Naive B cell (primary cell): ENCODE results near the gene PTPN3. TPM values are rescaled to one million over a fixed set of nuclear protein-coding genes. Genes with fewer than 3 reads are reported as not detected.

Experiments
- ATAC-seq, 2 donors: fragments of 150-1000 bp; cut with Tn5 transposase; 2 replicates each; pipeline ENCODE4 v1.10.0; 2021; ENCODE audit warnings: low read depth in 2 of 2, mild to moderate bottlenecking in 2 of 2, moderate library complexity in 2 of 2
- DNase-seq: peaks from one replicate; pipeline ENCODE4 v3.0.0; 2022
- H3K27ac Mint-ChIP-seq, 6 donors: one replicate each; pipeline ENCODE4 v1.8.0; 2020 to 2022; ENCODE audit warnings: mild to moderate bottlenecking in 6 of 6, mixed read lengths in 6 of 6, moderate library complexity in 5 of 6, inconsistent platforms in 2 of 6
- H3K27me3 Mint-ChIP-seq, 3 donors: one replicate each; pipeline ENCODE4 v1.8.0; 2021 to 2022; ENCODE audit warnings: mixed read lengths in 3 of 3, mild to moderate bottlenecking in 1 of 3
- H3K36me3 Mint-ChIP-seq, 2 donors: one replicate each; pipeline ENCODE4 v1.8.0; 2020 to 2022; ENCODE audit warnings: mixed read lengths in 2 of 2, inconsistent platforms in 1 of 2, mild to moderate bottlenecking in 1 of 2
- H3K4me1 Mint-ChIP-seq, 3 donors: one replicate each; pipeline ENCODE4 v1.8.0; 2020 to 2022; ENCODE audit warnings: mixed read lengths in 3 of 3, inconsistent platforms in 1 of 3, mild to moderate bottlenecking in 1 of 3, moderate library complexity in 1 of 3
- H3K4me3 Mint-ChIP-seq, 8 donors: one replicate each; pipeline ENCODE4 v1.8.0; 2020 to 2022; ENCODE audit warnings: mild to moderate bottlenecking in 8 of 8, mixed read lengths in 8 of 8, moderate library complexity in 8 of 8, inconsistent platforms in 2 of 8
- H3K9me3 Mint-ChIP-seq, 7 donors: one replicate each; pipeline ENCODE4 v1.8.0; 2020 to 2022; ENCODE audit warnings: mixed read lengths in 7 of 7, mild to moderate bottlenecking in 5 of 7, inconsistent platforms in 2 of 7, moderate library complexity in 1 of 7
- polyA plus RNA-seq, 6 donors: library from polyadenylated mRNA; unstranded; fragments of 300-500 nt; fragmentation: Illumina TruSeq; gene quantifications; one replicate each; pipeline ENCODE4 v1.2.3, GENCODE V29; 2021; ENCODE audit warnings: low read depth in 6 of 6

The PTPN3 gene
- polyA plus RNA-seq, 6 donors from 2014 or later: not detected

DNA sequence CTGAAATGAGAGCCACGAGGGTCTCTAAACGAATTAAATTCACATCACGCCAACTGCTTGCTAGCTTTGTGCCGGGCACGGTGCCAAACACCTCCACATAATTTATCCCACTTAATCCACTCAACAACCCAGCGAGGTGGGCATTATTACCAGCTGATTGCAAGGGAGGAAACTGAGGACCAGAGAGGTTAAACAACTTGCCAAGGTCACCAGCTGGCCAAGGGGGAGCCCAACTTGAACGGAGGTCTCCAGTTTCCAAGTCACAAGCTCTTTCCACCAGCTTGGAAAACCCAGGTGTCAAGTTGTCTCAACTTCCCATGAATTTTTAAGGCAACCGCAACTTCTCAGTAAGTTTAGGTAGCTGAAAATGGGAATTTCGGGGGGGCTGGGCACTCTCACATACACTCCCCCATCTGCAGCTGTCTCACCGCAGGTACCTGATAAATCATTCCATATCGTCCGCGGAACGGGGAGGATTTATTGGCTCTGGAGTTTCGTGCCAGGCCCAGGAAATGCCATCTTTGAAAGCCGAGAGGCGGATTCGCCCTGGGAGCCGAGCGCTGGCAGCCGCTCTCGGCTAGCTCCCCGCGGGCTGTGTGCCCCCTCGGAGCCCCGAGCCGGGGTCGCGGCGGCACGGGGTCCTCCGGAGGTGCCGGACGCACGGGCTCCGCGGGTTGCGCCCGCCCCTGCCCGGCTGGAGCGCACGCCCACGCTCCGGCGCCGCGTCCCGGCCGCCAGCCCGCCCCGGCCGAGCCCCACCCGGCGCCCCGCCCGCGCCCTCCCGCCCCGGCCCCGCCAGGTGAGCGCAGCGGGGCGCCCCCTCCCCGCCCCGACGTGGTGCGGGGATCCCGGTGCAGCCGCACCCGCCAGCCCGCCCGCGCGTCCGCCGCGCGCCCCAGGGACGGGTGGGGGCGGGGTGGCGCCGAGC lies 617 bp downstream of the PTPN3 start:
- no peak overlapping the region for H3K27ac Mint-ChIP-seq
- peaks cover 66 to 74% (median 67%) of the 10 kb centered on the region in 3 donors for H3K27me3 Mint-ChIP-seq
- H3K9me3 Mint-ChIP-seq: peaks cover 0 to 7% (median 2%) of the 10 kb centered on the region in 7 donors
- peak overlapping the region in 1 of 8 donors; percentile 68 for H3K4me3 Mint-ChIP-seq
- DNase-seq (no peak), ATAC-seq (no peak)
- peaks cover 0 to 12% (median 8%) of the 10 kb centered on the region in 3 donors for H3K4me1 Mint-ChIP-seq
- H3K36me3 Mint-ChIP-seq: peaks cover 0 to 12% of the 10 kb centered on the region in 2 donors

DNA sequence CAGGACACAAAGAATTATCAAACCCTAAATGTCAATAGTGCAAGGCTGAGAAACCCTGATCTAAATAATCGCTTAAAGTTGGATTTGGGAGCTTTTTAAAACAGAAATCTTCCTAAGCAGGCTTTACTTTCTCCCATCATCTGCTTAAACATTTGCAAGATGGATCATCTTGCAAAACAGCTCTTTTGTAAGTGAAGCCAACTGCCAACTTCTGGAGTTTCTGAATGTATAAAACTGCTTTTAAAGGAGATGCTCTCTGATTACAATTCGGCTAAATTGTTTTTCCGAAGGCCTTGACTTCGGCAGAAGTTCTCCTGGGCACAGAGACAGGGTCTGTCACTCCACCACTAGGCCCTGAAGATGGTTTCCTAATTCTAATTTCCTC lies 1.3 kb downstream of the PTPN3 start:
- peak overlapping the region in 1 of 8 donors; percentile 68 for H3K4me3 Mint-ChIP-seq
- peaks cover 0 to 7% (median 2%) of the 10 kb centered on the region in 7 donors for H3K9me3 Mint-ChIP-seq
- H3K27ac Mint-ChIP-seq: no peak overlapping the region

DNA sequence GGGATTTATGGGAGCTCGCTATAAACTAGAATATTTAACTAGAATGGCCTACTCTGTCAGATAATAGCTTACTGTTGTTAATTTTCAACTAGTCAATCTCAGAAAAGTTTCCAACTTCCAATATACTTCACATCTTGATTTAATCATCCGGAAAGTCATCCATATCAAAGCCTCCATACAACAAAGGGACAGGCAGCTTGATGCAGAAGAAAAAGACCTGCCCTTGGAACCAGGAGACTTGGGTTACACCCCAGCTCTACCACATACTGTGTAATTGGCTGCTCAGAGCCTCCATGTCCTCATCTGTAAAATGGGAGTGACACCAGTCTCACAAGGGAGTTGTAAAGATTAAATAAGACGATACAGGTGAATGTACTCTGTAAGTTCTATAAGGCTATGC lies 1.9 kb downstream of the PTPN3 start:
- H3K4me3 Mint-ChIP-seq: no peak overlapping the region
- ATAC-seq: no peak
- H3K9me3 Mint-ChIP-seq: peaks cover 0 to 10% (median 2%) of the 10 kb centered on the region in 7 donors
- H3K36me3 Mint-ChIP-seq: peaks cover 0 to 12% of the 10 kb centered on the region in 2 donors
- peaks cover 61 to 67% (median 63%) of the 10 kb centered on the region in 3 donors for H3K27me3 Mint-ChIP-seq
- H3K27ac Mint-ChIP-seq: no peak overlapping the region
- no peak for DNase-seq
- peaks cover 0 to 12% (median 8%) of the 10 kb centered on the region in 3 donors for H3K4me1 Mint-ChIP-seq

More for the DNA sequence above, 1.3 kb downstream of the PTPN3 start:
- no peak for ATAC-seq
- Mint-ChIP-seq H3K4me1 (peaks cover 0 to 12% (median 8%) of the 10 kb centered on the region in 3 donors), H3K27me3 (peaks cover 61 to 68% (median 64%) of the 10 kb centered on the region in 3 donors), H3K36me3 (peaks cover 0 to 12% of the 10 kb centered on the region in 2 donors)
- no peak for DNase-seq

DNA sequence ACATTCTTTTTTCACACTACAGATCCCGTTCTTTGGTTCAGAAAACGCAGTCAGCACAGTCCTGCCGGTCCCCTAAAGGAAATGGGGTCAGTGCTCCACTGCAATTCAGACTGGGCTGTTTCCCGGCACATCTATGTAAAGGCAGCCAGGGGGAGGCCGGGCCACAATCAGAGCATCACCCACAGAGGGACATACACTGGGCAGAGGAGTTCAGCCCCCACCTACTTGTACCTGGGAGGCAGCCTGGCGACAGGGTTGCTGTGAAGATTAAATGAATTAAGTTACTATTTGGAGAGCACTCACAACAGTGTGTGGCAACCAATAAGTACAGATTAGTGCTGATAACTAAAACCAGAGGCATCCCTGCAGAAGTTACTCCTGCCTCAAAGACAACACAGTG lies 4.5 kb downstream of the PTPN3 start:
- Mint-ChIP-seq H3K27me3 (peaks cover 50 to 60% (median 51%) of the 10 kb centered on the region in 3 donors), H3K4me1 (peaks cover 0 to 3% (median 2%) of the 10 kb centered on the region in 3 donors), H3K9me3 (peaks cover 0 to 5% (median 0%) of the 10 kb centered on the region in 7 donors), H3K36me3 (peaks cover 0 to 4% of the 10 kb centered on the region in 2 donors), H3K27ac (no peak overlapping the region), H3K4me3 (no peak overlapping the region)
- ATAC-seq (no peak), DNase-seq (no peak)

DNA sequence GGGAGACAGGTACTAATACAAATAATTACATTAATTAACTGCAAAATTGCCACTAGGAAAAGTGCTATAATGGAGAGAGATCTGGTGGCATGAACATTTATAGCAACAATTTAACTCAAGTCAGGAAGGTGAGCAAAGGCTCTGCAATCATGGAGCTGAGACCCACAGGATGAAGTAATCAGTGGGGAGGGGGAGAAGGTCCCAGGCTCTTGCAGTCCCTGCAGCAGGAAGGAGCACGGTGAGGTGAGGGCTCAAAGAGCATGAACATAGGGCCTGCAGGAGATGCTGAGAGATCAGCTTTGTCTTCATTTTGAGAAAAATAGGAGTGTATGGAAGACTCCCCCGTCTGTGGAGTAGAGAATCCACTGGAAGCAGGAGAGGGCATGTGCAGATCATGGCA lies 6.5 kb downstream of the PTPN3 start:
- no peaks in the 10 kb centered on the region for H3K36me3 Mint-ChIP-seq
- H3K27ac Mint-ChIP-seq: peak overlapping the region in 1 of 6 donors; percentile 40
- H3K4me3 Mint-ChIP-seq: no peak overlapping the region
- H3K27me3 Mint-ChIP-seq: peaks cover 54 to 64% (median 56%) of the 10 kb centered on the region in 3 donors
- ATAC-seq: no peak
- peaks cover 0 to 3% (median 0%) of the 10 kb centered on the region in 7 donors for H3K9me3 Mint-ChIP-seq
- H3K4me1 Mint-ChIP-seq: no peaks in the 10 kb centered on the region
- DNase-seq: no peak

DNA sequence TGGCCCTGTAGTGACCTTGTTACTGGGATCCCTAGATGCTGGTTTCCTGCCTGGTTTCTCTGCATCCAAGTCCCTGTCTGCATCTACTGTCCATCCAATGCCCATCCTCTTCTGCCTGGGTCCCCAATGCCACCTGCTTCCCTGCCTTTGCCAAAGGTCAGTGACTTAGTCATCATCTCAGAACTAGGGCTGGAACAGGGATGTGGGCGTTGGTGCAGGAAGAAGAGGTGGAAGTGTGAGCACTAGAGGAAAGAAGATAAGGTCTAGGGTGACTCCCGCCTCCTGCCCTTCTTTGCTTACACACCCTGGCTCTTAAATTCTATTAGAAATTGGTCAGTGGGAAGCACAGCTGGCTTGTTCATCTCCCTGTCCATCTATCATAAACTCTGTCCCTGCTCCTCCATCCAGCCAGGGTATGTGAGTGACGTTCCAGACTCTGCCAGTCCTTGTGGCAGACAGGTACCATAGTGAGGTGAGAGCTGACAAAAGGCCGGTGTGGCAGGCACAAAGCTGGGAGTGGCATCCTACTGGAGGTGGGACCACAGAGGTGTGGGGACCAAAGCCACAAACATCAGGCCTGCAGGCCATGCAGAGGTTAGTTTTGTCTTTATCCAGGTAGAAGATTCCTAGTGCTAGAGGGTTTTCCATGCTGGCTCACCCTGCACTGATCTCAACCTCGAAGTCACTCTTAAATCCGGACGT lies 9.2 kb downstream of the PTPN3 start:
- DNase-seq (no peak), ATAC-seq (no peak)
- Mint-ChIP-seq H3K4me1 (no peaks in the 10 kb centered on the region), H3K27me3 (peaks cover 47 to 55% (median 49%) of the 10 kb centered on the region in 3 donors), H3K36me3 (no peaks in the 10 kb centered on the region), H3K4me3 (no peak overlapping the region), H3K9me3 (peaks cover 0 to 3% (median 0%) of the 10 kb centered on the region in 7 donors), H3K27ac (no peak overlapping the region)

DNA sequence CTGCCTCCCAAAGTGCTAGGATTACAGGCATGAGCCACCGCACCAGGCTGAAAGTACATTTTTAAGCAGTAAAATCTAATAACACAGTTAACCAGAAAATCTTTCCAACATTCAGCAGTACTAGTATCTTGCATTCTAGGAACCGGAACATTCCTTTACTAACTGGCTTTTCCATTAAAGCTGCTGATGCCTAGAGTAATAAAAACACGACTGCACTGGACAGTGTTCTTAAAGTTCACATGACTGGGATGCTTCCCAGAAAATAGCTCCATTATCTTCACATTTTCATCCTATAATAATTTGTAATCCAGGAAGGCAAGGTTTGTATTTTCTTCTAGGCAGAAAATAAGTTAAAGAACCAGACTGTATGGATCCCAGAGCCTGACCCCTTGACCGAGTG lies 9.8 kb downstream of the PTPN3 start:
- ATAC-seq (no peak), DNase-seq (no peak)
- Mint-ChIP-seq H3K9me3 (peaks cover 0 to 3% (median 0%) of the 10 kb centered on the region in 7 donors), H3K36me3 (no peaks in the 10 kb centered on the region), H3K27me3 (peaks cover 48 to 55% (median 49%) of the 10 kb centered on the region in 3 donors), H3K27ac (no peak overlapping the region), H3K4me3 (no peak overlapping the region), H3K4me1 (no peaks in the 10 kb centered on the region)

DNA sequence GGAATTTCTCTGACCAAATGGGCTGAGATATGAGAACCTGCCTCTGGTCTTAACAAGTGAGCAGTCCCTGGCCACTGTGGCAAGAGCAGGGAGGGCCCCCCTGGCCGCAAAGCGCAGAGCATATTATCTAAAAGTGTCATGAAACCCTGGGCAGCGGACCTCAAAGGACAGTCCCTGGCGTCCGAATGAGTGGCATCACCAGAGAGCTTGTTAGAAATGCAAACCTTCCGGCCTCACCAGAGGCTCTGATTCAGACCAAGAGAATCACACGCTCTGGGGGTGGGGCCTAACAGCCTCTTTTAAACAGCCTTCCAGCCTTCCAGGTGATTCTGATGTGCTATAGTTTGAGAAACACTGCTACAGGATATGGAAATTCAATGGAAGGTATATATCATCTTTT lies 10.9 kb downstream of the PTPN3 start:
- peaks cover 0 to 3% (median 0%) of the 10 kb centered on the region in 7 donors for H3K9me3 Mint-ChIP-seq
- ATAC-seq (no peak), DNase-seq (no peak)
- H3K27me3 Mint-ChIP-seq: peaks cover 51 to 61% (median 58%) of the 10 kb centered on the region in 3 donors
- H3K36me3 Mint-ChIP-seq: no peaks in the 10 kb centered on the region
- H3K4me1 Mint-ChIP-seq: no peaks in the 10 kb centered on the region
- H3K27ac Mint-ChIP-seq: no peak overlapping the region
- no peak overlapping the region for H3K4me3 Mint-ChIP-seq

DNA sequence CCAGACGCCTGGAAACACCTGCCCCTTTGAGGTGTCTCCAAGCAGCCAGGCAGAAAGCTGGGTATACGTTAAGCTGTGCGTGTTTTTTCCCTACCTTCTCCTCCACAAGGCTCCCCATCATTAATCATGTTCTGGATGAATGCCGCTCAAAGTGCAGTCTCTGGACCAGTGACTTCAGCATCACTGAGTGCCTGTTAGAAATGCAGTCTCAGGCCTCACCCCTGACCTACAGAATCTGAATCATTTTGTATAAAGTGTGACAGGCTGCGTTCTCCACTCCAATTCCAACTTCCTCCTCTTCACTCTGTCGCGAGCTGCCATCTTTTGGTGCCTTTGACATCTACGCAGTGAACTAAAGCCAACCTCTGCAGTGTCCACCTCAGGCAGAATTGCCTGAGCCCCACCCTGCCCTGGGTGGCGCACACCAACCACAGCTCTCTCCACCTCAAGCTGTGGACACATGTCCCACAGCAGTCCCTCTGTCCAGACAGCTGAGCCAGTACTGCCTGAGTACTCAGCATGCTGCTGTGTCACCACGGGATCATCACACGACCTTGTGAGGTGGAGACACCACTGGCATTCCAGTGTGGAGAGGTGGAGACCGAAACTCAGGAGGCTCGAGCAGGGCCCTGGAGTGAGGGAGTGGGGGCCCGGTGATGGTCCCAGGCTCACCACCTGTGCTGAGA lies 14.2 kb downstream of the PTPN3 start:
- H3K27ac Mint-ChIP-seq: no peak overlapping the region
- H3K4me1 Mint-ChIP-seq: no peaks in the 10 kb centered on the region
- no peak overlapping the region for H3K4me3 Mint-ChIP-seq
- ATAC-seq (no peak), DNase-seq (no peak)
- no peaks in the 10 kb centered on the region for H3K36me3 Mint-ChIP-seq
- H3K9me3 Mint-ChIP-seq: no peaks in the 10 kb centered on the region
- peaks cover 59 to 69% (median 67%) of the 10 kb centered on the region in 3 donors for H3K27me3 Mint-ChIP-seq

DNA sequence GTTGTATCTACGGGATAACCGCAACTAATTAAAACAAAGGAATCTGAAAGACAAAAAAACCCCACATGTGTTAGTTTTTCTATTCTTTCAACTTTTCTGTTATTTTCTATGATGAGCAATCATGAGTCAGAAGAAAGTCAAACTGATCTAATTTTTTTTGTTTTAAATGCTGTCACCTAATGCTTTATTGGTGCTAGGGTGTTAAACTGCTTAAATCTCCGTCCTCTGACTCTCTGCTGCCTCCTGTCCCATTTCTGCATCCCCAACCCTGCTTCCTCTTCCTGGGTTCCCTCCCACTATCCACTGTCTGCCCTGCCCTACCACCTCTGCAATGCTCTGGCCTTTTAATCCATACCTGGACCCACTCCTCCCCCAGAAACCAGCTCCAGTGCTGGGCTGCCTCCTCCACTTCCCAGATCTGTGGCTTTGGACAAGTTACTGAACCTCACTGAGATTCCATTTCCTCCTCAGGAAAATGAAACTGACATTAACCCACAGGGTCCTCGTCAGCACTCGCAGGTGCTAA lies 15.7 kb downstream of the PTPN3 start:
- Mint-ChIP-seq H3K27me3 (peaks cover 49 to 77% (median 76%) of the 10 kb centered on the region in 3 donors), H3K27ac (peak overlapping the region in 1 of 6 donors; percentile 59), H3K9me3 (no peaks in the 10 kb centered on the region), H3K36me3 (no peaks in the 10 kb centered on the region), H3K4me1 (no peaks in the 10 kb centered on the region), H3K4me3 (no peak overlapping the region)
- DNase-seq: no peak
- ATAC-seq: no peak

DNA sequence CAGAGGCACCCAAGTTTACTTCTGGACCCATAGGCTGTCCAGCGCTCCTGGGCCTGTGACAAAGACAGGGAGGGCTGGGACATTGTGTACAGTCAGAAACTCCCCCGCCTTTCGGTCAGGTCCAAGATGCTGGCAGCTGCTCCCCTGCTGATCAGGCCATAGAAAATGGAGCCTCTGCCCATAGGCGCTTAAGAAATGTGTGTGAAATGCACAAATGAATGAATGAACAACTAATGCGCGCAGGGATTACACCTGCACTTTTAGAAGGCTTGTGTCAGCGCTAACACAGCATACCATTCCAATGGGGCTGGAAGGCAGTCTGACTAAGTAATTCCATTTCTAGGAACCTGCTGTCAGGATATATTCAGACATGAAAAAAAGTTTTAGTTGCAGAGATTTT lies 16.3 kb downstream of the PTPN3 start:
- Mint-ChIP-seq H3K4me1 (no peaks in the 10 kb centered on the region), H3K36me3 (no peaks in the 10 kb centered on the region), H3K27me3 (peaks cover 46 to 78% (median 77%) of the 10 kb centered on the region in 3 donors), H3K4me3 (no peak overlapping the region), H3K27ac (no peak overlapping the region), H3K9me3 (no peaks in the 10 kb centered on the region)
- DNase-seq (no peak), ATAC-seq (no peak)

DNA sequence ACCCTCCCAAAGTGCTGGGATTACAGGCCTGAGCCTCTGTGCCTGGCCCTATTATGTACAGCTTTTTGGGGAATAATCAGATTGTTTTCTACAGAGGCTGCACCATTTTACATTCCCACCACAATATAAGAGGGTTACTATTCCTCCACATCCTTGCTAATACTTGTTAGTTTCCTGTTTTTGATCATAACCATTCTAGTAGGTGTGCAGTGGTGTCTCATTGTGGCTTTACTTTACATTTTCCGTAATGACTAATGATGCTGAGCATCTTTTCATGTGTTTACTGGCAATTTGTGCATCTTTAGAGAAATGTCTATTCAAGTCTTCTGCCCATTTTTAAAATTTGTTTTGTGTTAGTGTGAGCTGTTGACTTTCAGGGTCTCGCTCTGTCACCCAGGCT lies 18.3 kb downstream of the PTPN3 start:
- peaks cover 32 to 66% (median 64%) of the 10 kb centered on the region in 3 donors for H3K27me3 Mint-ChIP-seq
- no peak overlapping the region for H3K4me3 Mint-ChIP-seq
- H3K9me3 Mint-ChIP-seq: no peaks in the 10 kb centered on the region
- peak overlapping the region in 1 of 6 donors; percentile 28 for H3K27ac Mint-ChIP-seq
- ATAC-seq: no peak
- no peak for DNase-seq
- H3K36me3 Mint-ChIP-seq: no peaks in the 10 kb centered on the region
- H3K4me1 Mint-ChIP-seq: no peaks in the 10 kb centered on the region
